ENCODE measurements around the gene ST8SIA6. TPM values are rescaled to one million over a fixed set of nuclear protein-coding genes. Genes with fewer than 3 reads are reported as not detected.
"Not testable (repeated sequence)": the region's sequence is repeated elsewhere in the genome, so short reads cannot be mapped to it uniquely, and the experiment has no call there.

ST8SIA6 gene
- polyA plus RNA-seq, 1 experiment = not detected

DNA sequence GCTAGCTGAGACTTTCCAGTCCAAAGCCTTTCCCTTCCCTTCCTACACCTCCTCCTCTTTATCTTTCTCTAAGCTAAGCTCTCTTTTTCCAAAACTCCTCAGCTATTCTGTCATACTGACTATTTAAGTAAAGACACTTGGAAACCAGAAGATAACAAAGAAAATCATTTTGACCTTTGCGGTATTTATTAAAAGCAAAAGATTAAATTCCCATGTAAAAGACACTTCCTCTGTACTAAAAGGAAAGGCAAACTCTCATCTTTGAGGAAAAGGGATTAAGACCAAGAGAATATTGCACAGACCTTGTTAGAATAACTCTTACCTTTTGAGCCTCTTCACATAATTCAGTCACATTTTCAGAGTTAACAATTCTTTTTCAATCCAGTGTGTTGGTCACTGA is 15.8 kb downstream of the ST8SIA6 start:
- CTCF ChIA-PET = interaction anchor here (0.6 to 1.7 kb wide), 5 partner anchors 13 to 177 kb away, joined by 3 to 4 read pairs (median 3); no protein-coding TSS in a partner anchor
- H3K36me3 ChIP-seq (ENCODE audit: control insufficient read depth, insufficient read depth, low read length) = no peaks in the 10 kb centered on the region
- H3K4me3 ChIP-seq (ENCODE audit: low read depth, low read length) = no peak overlapping the region
- no peak for DNase-seq (ENCODE audit: low read depth)
- POLR2A ChIA-PET = interaction anchor here (0.6 kb wide), 1 partner anchor 611 kb away, joined by 9 read pairs; no protein-coding TSS in a partner anchor
- TF ChIP-seq, protein P1, sequence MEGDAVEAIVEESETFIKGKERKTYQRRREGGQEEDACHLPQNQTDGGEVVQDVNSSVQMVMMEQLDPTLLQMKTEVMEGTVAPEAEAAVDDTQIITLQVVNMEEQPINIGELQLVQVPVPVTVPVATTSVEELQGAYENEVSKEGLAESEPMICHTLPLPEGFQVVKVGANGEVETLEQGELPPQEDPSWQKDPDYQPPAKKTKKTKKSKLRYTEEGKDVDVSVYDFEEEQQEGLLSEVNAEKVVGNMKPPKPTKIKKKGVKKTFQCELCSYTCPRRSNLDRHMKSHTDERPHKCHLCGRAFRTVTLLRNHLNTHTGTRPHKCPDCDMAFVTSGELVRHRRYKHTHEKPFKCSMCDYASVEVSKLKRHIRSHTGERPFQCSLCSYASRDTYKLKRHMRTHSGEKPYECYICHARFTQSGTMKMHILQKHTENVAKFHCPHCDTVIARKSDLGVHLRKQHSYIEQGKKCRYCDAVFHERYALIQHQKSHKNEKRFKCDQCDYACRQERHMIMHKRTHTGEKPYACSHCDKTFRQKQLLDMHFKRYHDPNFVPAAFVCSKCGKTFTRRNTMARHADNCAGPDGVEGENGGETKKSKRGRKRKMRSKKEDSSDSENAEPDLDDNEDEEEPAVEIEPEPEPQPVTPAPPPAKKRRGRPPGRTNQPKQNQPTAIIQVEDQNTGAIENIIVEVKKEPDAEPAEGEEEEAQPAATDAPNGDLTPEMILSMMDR (IDR thresholded peaks at IDR 0.05; ENCODE audit: insufficient read depth, low read depth, low read length) = no peak
- peaks cover 2% of the 10 kb centered on the region; the same call in 1 of the 2 replicates for H3K27me3 ChIP-seq (ENCODE audit: control insufficient read depth, insufficient read depth, low read length)

DNA sequence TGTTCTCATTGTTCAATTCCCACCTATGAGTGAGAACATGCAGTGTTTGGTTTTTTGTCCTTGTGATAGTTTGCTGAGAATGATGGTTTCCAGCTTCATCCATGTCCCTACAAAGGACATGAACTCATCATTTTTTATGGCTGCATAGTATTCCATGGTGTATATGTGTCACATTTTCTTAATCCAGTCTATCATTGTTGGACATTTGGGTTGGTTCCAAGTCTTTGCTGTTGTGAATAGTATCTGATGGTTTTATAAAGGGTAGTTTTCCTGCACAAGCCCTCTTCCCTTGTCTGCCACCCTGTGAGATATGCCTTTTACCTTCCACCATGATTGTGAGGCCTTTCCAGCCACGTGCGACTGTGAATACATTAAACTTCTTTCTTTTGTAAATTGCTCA is 17.8 kb downstream of the ST8SIA6 start:
- POLR2A ChIA-PET; H3K36me3 ChIP-seq (ENCODE audit: control insufficient read depth, insufficient read depth, low read length); CTCF ChIA-PET; H3K27me3 ChIP-seq (ENCODE audit: control insufficient read depth, insufficient read depth, low read length); DNase-seq (ENCODE audit: low read depth); H3K4me3 ChIP-seq (ENCODE audit: low read depth, low read length): not testable (repeated sequence)

DNA sequence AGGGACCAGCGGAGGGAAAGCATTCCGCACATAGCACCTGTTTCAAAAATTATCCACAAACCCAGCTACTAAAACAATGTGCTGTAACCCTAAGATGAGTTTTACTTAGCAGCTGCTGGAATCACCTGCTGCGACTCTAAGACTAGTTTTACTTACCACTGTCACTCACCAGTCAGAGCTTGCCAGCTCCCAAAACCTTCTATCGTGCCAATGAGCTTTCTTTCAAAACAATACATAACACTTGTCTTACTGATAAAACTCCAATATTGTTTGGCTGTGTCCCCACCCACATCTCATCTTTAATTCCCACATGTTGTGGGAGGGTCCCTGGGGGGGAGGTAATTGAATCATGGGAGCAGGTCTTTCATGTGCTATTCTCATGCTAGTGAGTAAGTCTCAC is 18.4 kb downstream of the ST8SIA6 start:
- Histone ChIP-seq H3K4me3 (ENCODE audit: low read depth, low read length) (no peak overlapping the region), H3K36me3 (ENCODE audit: control insufficient read depth, insufficient read depth, low read length) (no peaks in the 10 kb centered on the region), H3K27me3 (ENCODE audit: control insufficient read depth, insufficient read depth, low read length) (peaks cover 2% of the 10 kb centered on the region; the same call in 1 of the 2 replicates)
- no peak for DNase-seq (ENCODE audit: low read depth)
- CTCF ChIA-PET = interaction anchor here (1.2 kb wide), 1 partner anchor 24 kb away, joined by 3 read pairs; no protein-coding TSS in a partner anchor
- TF ChIP-seq, protein P1 (IDR thresholded peaks at IDR 0.05; ENCODE audit: insufficient read depth, low read depth, low read length) = no peak
- POLR2A ChIA-PET = no interaction called here

DNA sequence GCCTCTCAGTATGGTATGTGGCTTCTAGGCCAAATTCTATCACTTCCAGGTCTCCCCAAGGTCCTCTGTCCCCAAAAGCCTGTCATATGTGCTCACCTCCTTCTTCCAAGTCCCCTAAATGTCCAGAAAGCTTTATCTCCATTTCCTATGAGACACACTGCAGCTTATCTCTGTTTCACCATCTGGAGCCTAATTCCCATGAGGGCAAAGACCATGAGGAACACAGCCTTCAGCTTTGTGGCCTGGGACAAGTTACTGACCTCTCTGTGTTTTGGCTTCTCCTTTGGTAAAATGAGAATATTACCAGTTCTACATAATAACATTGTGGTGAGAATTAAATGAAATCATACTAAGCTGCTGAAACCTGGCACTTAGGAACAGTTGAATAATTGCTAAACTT is 19.2 kb downstream of the ST8SIA6 start:
- POLR2A ChIA-PET = no interaction called here
- TF ChIP-seq, protein P1 (IDR thresholded peaks at IDR 0.05; ENCODE audit: insufficient read depth, low read depth, low read length) = no peak
- CTCF ChIA-PET = interaction anchor here (1.2 kb wide), 1 partner anchor 23 kb away, joined by 3 read pairs; no protein-coding TSS in a partner anchor
- no peak for DNase-seq (ENCODE audit: low read depth)
- Histone ChIP-seq H3K4me3 (ENCODE audit: low read depth, low read length) (no peak overlapping the region), H3K36me3 (ENCODE audit: control insufficient read depth, insufficient read depth, low read length) (no peaks in the 10 kb centered on the region), H3K27me3 (ENCODE audit: control insufficient read depth, insufficient read depth, low read length) (peaks cover 2% of the 10 kb centered on the region; the same call in 1 of the 2 replicates)

DNA sequence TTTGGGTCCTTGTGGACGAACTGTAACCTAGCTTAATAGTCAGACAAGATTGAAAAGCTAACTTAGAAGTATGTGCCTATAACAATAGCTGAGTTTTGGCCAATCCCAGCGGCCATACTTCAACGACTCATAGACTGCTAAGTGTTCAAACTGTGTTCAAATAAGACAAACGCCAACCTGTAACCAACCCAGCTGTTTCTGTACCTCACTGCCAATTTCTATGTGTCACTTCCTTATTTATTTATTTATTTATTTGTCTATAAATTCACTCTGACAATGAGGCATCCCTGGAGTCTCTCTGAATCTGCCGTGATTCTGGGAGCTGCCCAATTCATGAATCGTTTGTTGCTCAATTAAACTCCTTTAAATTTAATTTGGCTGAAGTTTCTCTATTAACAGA is 21.7 kb downstream of the ST8SIA6 start:
- Histone ChIP-seq H3K4me3 (ENCODE audit: low read depth, low read length) (no peak overlapping the region), H3K36me3 (ENCODE audit: control insufficient read depth, insufficient read depth, low read length) (no peaks in the 10 kb centered on the region), H3K27me3 (ENCODE audit: control insufficient read depth, insufficient read depth, low read length) (peaks cover 2% of the 10 kb centered on the region; the same call in 1 of the 2 replicates)
- ChIA-PET CTCF (interaction anchor here (0.6 to 1.8 kb wide), 6 partner anchors 9 to 605 kb away, joined by 3 to 6 read pairs (median 3); no protein-coding TSS in a partner anchor), POLR2A (no interaction called here)
- no peak for DNase-seq (ENCODE audit: low read depth)
- TF ChIP-seq, protein P1 (IDR thresholded peaks at IDR 0.05; ENCODE audit: insufficient read depth, low read depth, low read length) = no peak

DNA sequence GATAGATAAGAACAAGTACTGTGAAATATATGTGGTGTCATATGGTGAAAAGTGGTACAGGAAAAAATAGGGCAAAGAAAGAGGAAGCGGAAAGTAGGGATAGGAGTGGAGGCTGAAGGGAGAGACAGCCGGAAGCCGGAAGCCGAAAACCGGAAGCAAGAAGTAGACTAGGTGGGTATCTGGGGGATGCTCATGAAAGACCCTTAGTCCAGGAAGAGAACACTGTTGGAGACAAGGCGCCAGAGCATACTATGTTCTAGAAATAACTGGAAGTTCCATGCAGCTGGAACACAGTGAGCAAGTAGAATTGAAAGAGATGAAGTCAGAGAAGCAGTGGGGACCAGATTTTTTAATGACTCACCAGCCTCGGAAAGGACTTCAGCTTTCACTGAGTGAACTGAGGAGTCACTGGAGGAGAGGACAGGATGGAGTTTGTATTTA is 22.5 kb downstream of the ST8SIA6 start:
- ChIA-PET POLR2A (no interaction called here), CTCF (interaction anchor here (0.8 to 1.8 kb wide), 7 partner anchors 8 to 604 kb away, joined by 3 to 6 read pairs (median 3); no protein-coding TSS in a partner anchor)
- Histone ChIP-seq H3K36me3 (ENCODE audit: control insufficient read depth, insufficient read depth, low read length) (no peaks in the 10 kb centered on the region), H3K4me3 (ENCODE audit: low read depth, low read length) (no peak overlapping the region), H3K27me3 (ENCODE audit: control insufficient read depth, insufficient read depth, low read length) (peaks cover 6% of the 10 kb centered on the region; the same call in 1 of the 2 replicates)
- no peak for DNase-seq (ENCODE audit: low read depth)
- TF ChIP-seq, protein P1 (IDR thresholded peaks at IDR 0.05; ENCODE audit: insufficient read depth, low read depth, low read length) = no peak

Data from BJ (cell line).